ENCODE results near the gene SLC30A7.

The SLC30A7 gene

GRCh38 chr1:100989306-100990077 lies 93.6 kb downstream of the SLC30A7 start:
- TF ChIP-seq ZFX (IDR thresholded peaks at IDR 0.05; ENCODE audit: borderline replicate concordance) (no peak), CTCF (IDR thresholded peaks at IDR 0.05) (no peak)
- H3K27ac ChIP-seq, result no peak overlapping the region

- TF ChIP-seq CTCF (IDR thresholded peaks at IDR 0.05) (no peak), ZFX (IDR thresholded peaks at IDR 0.05; ENCODE audit: borderline replicate concordance) (no peak)
- no peak overlapping the region for H3K27ac ChIP-seq
Observed at GRCh38 chr1:100995198-100995988, 99.5 kb downstream of the SLC30A7 start.

GRCh38 chr1:100998426-100998825 lies 102.5 kb downstream of the SLC30A7 start:
- no peak overlapping the region for H3K27ac ChIP-seq
- TF ChIP-seq ZFX (IDR thresholded peaks at IDR 0.05; ENCODE audit: borderline replicate concordance) (no peak), CTCF (IDR thresholded peaks at IDR 0.05) (no peak)

- no peak overlapping the region for H3K27ac ChIP-seq
- TF ChIP-seq ZFX (IDR thresholded peaks at IDR 0.05; ENCODE audit: borderline replicate concordance) (no peak), CTCF (IDR thresholded peaks at IDR 0.05) (no peak)
Observed at GRCh38 chr1:101000131-101000873, 104.4 kb downstream of the SLC30A7 start.

- no peak for TF ChIP-seq CTCF (IDR thresholded peaks at IDR 0.05)
- no peak for TF ChIP-seq ZFX (IDR thresholded peaks at IDR 0.05; ENCODE audit: borderline replicate concordance)
- no peak overlapping the region for H3K27ac ChIP-seq
Observed at GRCh38 chr1:101002551-101002950, 106.7 kb downstream of the SLC30A7 start.

GRCh38 chr1:101003012-101003650 lies 107.2 kb downstream of the SLC30A7 start:
- no peak overlapping the region for H3K27ac ChIP-seq
- TF ChIP-seq CTCF (IDR thresholded peaks at IDR 0.05), result no peak
- TF ChIP-seq ZFX (IDR thresholded peaks at IDR 0.05; ENCODE audit: borderline replicate concordance), result no peak
